HL-60 (cell line): ENCODE data around the gene TSACC.
A peak's percentile ranks its signal among the peaks of the same experiment; 100 is the strongest.
"Not testable (repeated sequence)": the region's sequence is repeated elsewhere in the genome, so short reads cannot be mapped to it uniquely, and the experiment has no call there.

Experiments used
- DNase-seq, 2 experiments: peaks; one replicate each; pipeline ENCODE4 v3.0.0-alpha.2; 2010 to 2020; ENCODE audit warnings: low read depth in 1 of 2, low spot score in 1 of 2
- H3K27ac ChIP-seq: fragments of 250-450 bp; sonication (Bioruptor Pico); replicated peaks from 2 replicates; pipeline ENCODE4 v1.5.1; 2020; ENCODE audit warnings: mild to moderate bottlenecking, moderate library complexity
- H3K27me3 ChIP-seq: fragments of 250-450 bp; sonication (Bioruptor Pico); 2 replicates; pipeline ENCODE4 v1.5.1; 2021; ENCODE audit warnings: mild to moderate bottlenecking, moderate library complexity; ENCODE audit not compliant: insufficient read depth, poor library complexity, severe bottlenecking
- H3K4me3 ChIP-seq: replicated peaks from 2 replicates; pipeline ENCODE4 v1.5.1; 2011; ENCODE audit warnings: mild to moderate bottlenecking, control low read depth, low read length; ENCODE audit not compliant: insufficient read depth
- GABPA ChIP-seq: IDR thresholded peaks from 2 replicates; pipeline ENCODE4 v1.6.1; 2012; ENCODE audit warnings: low read depth
- POLR2AphosphoS5 ChIP-seq: IDR thresholded peaks from 2 replicates; pipeline ENCODE4 v1.6.1; 2012; ENCODE audit warnings: low read depth
- SPI1 ChIP-seq: IDR thresholded peaks from 2 replicates; pipeline ENCODE4 v1.6.1; 2012; ENCODE audit warnings: low read depth, mild to moderate bottlenecking, borderline replicate concordance
- TF ChIP-seq, protein P1 (sequence below): IDR thresholded peaks from 2 replicates; pipeline ENCODE4 v1.6.1; 2012; ENCODE audit warnings: low read depth; ENCODE audit not compliant: insufficient replicate concordance
- TF ChIP-seq, protein P2 (sequence below): IDR thresholded peaks from one replicate; pipeline ENCODE4 v1.5.1; 2011; ENCODE audit warnings: low read length, control low read depth, inconsistent platforms; ENCODE audit not compliant: insufficient read depth

The TSACC gene

DNA sequence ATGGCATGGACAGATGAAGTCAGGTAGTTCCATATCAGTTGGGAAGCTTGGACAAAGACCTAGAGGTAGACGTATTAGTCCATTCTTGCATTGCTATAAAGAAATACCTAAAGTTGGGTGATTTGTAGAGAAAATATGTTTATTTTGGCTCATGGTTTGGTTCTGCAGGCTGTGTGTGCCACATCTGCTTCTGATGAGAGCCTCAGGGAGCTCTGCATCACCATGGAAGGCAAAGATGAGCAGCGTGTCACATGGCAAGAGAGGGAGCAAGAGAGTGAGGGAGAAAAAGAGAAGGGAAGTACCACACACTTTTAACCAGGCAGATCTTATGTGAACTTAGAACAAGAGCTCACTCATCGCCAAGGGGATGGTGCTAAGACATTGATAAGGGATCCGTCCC is 9.0 kb downstream of the TSACC start:
- no peak for TF ChIP-seq GABPA
- TF ChIP-seq, protein P1, sequence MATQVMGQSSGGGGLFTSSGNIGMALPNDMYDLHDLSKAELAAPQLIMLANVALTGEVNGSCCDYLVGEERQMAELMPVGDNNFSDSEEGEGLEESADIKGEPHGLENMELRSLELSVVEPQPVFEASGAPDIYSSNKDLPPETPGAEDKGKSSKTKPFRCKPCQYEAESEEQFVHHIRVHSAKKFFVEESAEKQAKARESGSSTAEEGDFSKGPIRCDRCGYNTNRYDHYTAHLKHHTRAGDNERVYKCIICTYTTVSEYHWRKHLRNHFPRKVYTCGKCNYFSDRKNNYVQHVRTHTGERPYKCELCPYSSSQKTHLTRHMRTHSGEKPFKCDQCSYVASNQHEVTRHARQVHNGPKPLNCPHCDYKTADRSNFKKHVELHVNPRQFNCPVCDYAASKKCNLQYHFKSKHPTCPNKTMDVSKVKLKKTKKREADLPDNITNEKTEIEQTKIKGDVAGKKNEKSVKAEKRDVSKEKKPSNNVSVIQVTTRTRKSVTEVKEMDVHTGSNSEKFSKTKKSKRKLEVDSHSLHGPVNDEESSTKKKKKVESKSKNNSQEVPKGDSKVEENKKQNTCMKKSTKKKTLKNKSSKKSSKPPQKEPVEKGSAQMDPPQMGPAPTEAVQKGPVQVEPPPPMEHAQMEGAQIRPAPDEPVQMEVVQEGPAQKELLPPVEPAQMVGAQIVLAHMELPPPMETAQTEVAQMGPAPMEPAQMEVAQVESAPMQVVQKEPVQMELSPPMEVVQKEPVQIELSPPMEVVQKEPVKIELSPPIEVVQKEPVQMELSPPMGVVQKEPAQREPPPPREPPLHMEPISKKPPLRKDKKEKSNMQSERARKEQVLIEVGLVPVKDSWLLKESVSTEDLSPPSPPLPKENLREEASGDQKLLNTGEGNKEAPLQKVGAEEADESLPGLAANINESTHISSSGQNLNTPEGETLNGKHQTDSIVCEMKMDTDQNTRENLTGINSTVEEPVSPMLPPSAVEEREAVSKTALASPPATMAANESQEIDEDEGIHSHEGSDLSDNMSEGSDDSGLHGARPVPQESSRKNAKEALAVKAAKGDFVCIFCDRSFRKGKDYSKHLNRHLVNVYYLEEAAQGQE: no peak
- TF ChIP-seq POLR2AphosphoS5: no peak
- DNase-seq: no peak
- Histone ChIP-seq H3K4me3 (no peak overlapping the region), H3K27ac (no peak overlapping the region), H3K27me3 (no peaks in the 10 kb centered on the region)

DNA sequence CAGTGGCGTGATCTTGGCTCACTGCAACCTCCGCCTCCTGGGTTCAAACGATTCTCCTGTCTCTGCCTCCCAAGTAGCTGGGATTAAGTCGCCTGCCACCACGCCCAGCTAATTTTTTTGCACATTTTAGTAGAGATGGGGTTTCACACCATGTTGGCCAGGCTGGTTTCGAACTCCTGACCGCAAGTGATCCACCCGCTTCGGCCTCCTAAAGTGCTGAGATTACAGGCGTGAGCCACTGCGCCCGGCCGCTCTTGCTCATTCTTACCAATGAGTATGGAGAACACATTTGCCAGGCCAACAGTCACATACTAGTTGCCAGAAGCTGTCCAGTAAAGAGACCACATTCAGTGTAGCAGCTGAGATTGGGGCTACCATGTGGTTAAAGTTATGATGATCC is 14.2 kb downstream of the TSACC start:
- DNase-seq, H3K27ac ChIP-seq, H3K27me3 ChIP-seq, H3K4me3 ChIP-seq: not testable (repeated sequence)

DNA sequence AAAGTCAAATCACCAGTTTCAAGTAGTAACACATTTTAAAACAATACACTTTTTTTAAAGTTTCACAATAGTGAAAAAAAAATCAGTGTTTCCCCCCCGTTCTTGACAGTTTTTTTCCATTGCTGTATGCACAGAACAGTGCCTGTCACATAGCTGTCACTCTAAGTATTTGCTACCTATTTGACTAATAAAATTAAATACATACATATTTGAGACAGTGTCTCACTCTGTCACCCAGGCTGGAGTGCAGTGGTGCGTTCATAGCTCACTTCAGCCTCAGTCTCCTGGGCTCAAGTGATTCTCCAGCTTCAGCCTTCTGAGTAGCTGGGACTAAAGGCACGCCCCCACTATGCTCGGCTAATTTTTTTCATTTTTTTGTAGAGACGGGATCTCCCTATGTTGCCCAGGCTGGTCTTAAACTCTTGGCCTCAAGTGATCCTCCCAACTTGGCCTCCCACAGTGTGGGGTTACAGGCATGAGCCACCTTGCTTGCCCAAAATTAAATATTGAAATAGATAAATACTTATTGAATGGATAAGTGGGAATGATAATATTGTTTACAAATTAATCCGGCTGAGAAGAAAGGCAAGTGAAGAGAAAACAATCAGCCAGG is 18.0 kb downstream of the TSACC start:
- Histone ChIP-seq H3K4me3 (no peak overlapping the region), H3K27me3 (peaks cover 8% of the 10 kb centered on the region), H3K27ac (no peak overlapping the region)
- TF ChIP-seq, protein P2, sequence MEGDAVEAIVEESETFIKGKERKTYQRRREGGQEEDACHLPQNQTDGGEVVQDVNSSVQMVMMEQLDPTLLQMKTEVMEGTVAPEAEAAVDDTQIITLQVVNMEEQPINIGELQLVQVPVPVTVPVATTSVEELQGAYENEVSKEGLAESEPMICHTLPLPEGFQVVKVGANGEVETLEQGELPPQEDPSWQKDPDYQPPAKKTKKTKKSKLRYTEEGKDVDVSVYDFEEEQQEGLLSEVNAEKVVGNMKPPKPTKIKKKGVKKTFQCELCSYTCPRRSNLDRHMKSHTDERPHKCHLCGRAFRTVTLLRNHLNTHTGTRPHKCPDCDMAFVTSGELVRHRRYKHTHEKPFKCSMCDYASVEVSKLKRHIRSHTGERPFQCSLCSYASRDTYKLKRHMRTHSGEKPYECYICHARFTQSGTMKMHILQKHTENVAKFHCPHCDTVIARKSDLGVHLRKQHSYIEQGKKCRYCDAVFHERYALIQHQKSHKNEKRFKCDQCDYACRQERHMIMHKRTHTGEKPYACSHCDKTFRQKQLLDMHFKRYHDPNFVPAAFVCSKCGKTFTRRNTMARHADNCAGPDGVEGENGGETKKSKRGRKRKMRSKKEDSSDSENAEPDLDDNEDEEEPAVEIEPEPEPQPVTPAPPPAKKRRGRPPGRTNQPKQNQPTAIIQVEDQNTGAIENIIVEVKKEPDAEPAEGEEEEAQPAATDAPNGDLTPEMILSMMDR: no peak
- TF ChIP-seq SPI1 (no peak), POLR2AphosphoS5 (no peak), GABPA (no peak)
- TF ChIP-seq, protein P1: no peak
- no peak for DNase-seq

DNA sequence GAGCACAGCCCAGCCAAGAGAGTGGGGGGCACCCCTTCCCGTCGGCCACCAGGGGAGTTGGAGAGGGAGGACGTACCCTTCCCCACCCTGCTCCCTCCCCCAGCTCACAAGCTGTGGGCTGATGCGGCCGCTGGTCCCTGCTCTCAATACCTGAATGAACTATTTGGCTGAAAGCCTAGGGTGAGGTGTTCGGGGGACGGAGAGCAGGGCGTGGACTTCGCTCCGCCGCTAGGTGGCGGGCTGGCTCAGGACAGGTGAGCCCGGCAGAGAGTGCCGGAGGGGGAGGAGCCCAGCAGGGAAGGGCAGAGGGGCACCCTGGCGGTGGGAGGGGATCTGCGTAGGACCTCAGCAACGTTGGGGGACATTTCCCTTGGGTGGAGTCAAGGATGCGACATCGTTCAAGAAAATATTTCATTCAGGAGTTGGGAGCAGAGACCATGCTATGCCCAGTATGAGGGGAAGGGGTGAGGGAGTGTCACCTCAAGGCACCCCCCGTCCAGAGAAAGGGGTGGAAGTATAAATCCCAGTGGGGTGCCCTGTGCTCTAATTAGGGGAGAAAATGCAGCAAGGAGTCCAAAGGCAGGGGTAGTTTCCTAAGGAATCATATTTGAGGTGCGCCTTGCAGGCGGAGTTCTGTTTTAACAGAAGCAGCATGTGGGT is 18.7 kb downstream of the TSACC start:
- Histone ChIP-seq H3K4me3 (no peak overlapping the region), H3K27ac (no peak overlapping the region), H3K27me3 (peaks cover 8% of the 10 kb centered on the region)
- TF ChIP-seq, protein P2: peak; percentile 85
- TF ChIP-seq, protein P1: no peak
- no peak for TF ChIP-seq POLR2AphosphoS5
- DNase-seq: peak; percentile 46 to 50
